ENCODE data around the gene CGRRF1.

DNA sequence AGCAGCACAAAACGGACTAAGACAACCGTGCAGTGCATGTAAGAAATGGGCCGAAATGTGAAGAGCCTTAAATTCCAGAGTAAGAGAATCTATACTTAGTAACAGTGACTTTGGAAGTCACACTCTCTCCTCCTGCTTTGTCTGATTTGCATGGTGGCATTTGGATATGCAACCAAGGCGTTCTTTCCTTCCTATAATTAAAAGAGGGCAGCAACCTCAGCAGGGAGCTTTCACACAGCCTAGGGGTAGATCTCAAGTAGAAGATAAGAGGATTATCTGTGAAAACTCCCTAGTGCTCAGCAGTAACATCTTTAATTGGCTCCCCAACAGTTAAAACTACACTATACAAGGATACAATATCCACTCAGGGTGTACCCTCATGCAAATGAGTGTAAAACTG is 37.4 kb upstream of the CGRRF1 start:
- TF ChIP-seq EZH2 (IDR thresholded peaks at IDR 0.05; ENCODE audit: insufficient read depth, poor library complexity, severe bottlenecking) (no peak), EZH2phosphoT487 (IDR thresholded peaks at IDR 0.05; ENCODE audit: insufficient read depth, low read depth) (no peak)
